HepG2 (cell line): ENCODE data around the gene CPT1B. TPM values are rescaled to one million over a fixed set of nuclear protein-coding genes. Genes with fewer than 3 reads are reported as not detected.

Experiments
- ASH2L ChIP-seq: fragments of 300-600, 200-600 bp; sonication (generic); IDR thresholded peaks from 2 replicates; pipeline ENCODE4 v1.7.0; 2017; ENCODE audit warnings: low read depth, mild to moderate bottlenecking, moderate library complexity, mixed read lengths, low read length; ENCODE audit not compliant: insufficient read length
- EZH2 ChIP-seq: conservative IDR thresholded peaks from 2 replicates; pipeline ENCODE4 v1.6.1; 2012; ENCODE audit warnings: mild to moderate bottlenecking, low read depth, low read length, moderate library complexity
- PLSCR1 ChIP-seq: sonication (generic); formaldehyde crosslinking; IDR thresholded peaks from 2 replicates; pipeline ENCODE4 v1.5.0; 2020; ENCODE audit warnings: missing genetic modification reagents, mild to moderate bottlenecking, borderline replicate concordance
- POLR2A ChIP-seq, 2 experiments: IDR thresholded peaks; 2 replicates each; pipeline ENCODE4 v1.6.1; 2011; ENCODE audit warnings: low read depth in 2 of 2, low read length in 2 of 2, mild to moderate bottlenecking in 1 of 2, moderate library complexity in 1 of 2; ENCODE audit not compliant: insufficient read depth in 1 of 2
- RFX1 ChIP-seq: fragments of 450-650 bp; IDR thresholded peaks from 2 replicates; pipeline ENCODE4 v1.6.1; 2017
- TARDBP ChIP-seq: sonication (generic); formaldehyde crosslinking; IDR thresholded peaks from 2 replicates; pipeline ENCODE4 v1.8.0; 2022; ENCODE audit warnings: mild to moderate bottlenecking, missing genetic modification reagents
- TSC22D2 ChIP-seq: sonication (generic); formaldehyde crosslinking; IDR thresholded peaks from 2 replicates; pipeline ENCODE4 v1.5.1; 2020; ENCODE audit warnings: missing genetic modification reagents, mild to moderate bottlenecking, borderline replicate concordance
- ZNF256 ChIP-seq: sonication (generic); formaldehyde crosslinking; conservative IDR thresholded peaks from 2 replicates; pipeline ENCODE4 v1.4.0; 2020; ENCODE audit warnings: missing genetic modification reagents
- ZNF326 ChIP-seq: sonication (generic); formaldehyde crosslinking; IDR thresholded peaks from 2 replicates; pipeline ENCODE4 v1.4.0; 2020; ENCODE audit warnings: missing genetic modification reagents, borderline replicate concordance
- ZNF329 ChIP-seq: sonication (generic); formaldehyde crosslinking; IDR thresholded peaks from 2 replicates; pipeline ENCODE4 v1.9.0; 2021; ENCODE audit warnings: low read depth, mild to moderate bottlenecking, missing genetic modification reagents
- ZNF562 ChIP-seq: sonication (generic); formaldehyde crosslinking; IDR thresholded peaks from 2 replicates; pipeline ENCODE4 v1.8.0; 2022; ENCODE audit warnings: missing genetic modification reagents, borderline replicate concordance
- ZNF609 ChIP-seq: sonication (generic); formaldehyde crosslinking; IDR thresholded peaks from 2 replicates; pipeline ENCODE4 v1.4.0; 2020; ENCODE audit warnings: mild to moderate bottlenecking, missing genetic modification reagents, borderline replicate concordance
- polyA plus RNA-seq, 8 experiments: library from polyadenylated mRNA; depleted of rRNA in 3 of 8; stranded (reverse) in 7 of 8; unstranded in 1 of 8; fragments of >200 nt; fragmentation: Illumina TruSeq in 4 of 8; extraction: Trizol in 4 of 8; gene quantifications; 2 replicates each; pipeline versions ENCODE4 v1.2.1 to v1.2.3, GENCODE V29; 2011 to 2016; ENCODE audit warnings: low read depth in 4 of 8, missing spikeins in 1 of 8, mixed read lengths in 1 of 8; ENCODE audit not compliant: insufficient read depth in 1 of 8
- total RNA-seq, 5 experiments: library from RNA; depleted of rRNA; stranded (reverse); fragments of >200 nt; fragmentation: Illumina TruSeq; extraction: Trizol; gene quantifications; 2 replicates each; pipeline ENCODE4 v1.2.3, GENCODE V29; 2016; ENCODE audit warnings: low read depth in 1 of 5
- TF ChIP-seq, protein P1 (sequence below): IDR thresholded peaks from 2 replicates; pipeline ENCODE4 v1.6.1; 2016
- TF ChIP-seq, protein P2 (sequence below): sonication (generic); formaldehyde crosslinking; conservative IDR thresholded peaks from 2 replicates; pipeline ENCODE4 v1.8.0; 2022; ENCODE audit warnings: low read depth, missing genetic modification reagents
- TF ChIP-seq, protein P3 (sequence below): sonication (generic); formaldehyde crosslinking; IDR thresholded peaks from 2 replicates; pipeline ENCODE4; 2020; ENCODE audit warnings: missing genetic modification reagents, mild to moderate bottlenecking, borderline replicate concordance

The CPT1B gene
- total and polyA plus RNA-seq, 2 of the 13 experiments (the other 11 are each of a cell fraction or from before 2014, with no cell fraction given) = 9.2 to 19.5 TPM

DNA sequence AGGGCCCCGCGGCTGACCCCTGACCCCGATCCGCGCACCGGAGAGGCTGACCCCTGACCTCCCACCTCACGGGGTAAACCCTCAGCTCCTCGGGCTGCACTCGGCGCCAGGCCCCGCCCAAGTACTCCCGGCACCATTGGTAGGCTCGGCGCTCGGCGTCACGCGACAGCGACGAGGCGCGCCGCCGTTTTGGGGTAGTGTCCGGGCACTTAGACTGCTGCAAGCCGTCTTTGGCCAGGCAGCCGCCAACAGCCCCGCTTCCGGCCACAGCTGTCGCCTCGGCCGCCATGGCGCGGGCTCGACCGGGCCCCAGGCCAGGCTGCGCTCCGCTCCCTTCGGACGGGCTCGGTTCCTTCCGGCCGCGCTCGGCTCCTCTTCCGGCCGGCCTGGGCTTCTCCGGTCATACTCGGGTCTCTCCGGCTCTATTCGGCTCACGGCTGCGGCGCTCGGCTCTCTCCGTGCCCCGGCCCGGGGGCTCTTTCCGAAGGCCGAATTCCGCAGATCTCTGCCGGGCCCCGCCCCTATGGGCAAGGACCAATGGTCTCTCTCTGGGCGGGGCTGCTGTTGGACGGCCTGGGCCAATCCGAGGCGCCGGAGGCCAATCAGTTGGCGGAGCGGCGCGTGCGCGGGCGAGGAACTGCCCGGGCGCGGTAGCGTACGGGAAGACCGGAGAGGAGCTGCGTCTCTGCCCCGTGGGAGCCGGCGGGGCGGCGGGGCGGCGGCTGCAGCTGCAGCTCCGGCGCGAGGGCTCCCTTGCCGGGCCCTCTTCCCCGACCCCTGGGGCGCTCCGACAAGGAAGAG, 4.5 kb upstream of the CPT1B start, which contains the start of gene CHKB (continued):
- TF ChIP-seq EZH2 = no peak
- TF ChIP-seq TARDBP (CRISPR knock-in tag) = peak; percentile 16; the same call in 1 of the 2 replicates
- TF ChIP-seq ASH2L = peak; percentile 69
- peak; percentile 73; the same call in 1 of the 2 replicates for TF ChIP-seq ZNF329 (CRISPR knock-in tag)
- no peak for TF ChIP-seq RFX1
- TF ChIP-seq POLR2A (IDR thresholded peaks at IDR 0.05; ENCODE audit: insufficient read depth in 1 of 2, low read depth in 2 of 2, low read length in 2 of 2) = peak; percentile 61 to 88
- no peak for TF ChIP-seq PLSCR1 (CRISPR knock-in tag)
- TF ChIP-seq, protein P1, sequence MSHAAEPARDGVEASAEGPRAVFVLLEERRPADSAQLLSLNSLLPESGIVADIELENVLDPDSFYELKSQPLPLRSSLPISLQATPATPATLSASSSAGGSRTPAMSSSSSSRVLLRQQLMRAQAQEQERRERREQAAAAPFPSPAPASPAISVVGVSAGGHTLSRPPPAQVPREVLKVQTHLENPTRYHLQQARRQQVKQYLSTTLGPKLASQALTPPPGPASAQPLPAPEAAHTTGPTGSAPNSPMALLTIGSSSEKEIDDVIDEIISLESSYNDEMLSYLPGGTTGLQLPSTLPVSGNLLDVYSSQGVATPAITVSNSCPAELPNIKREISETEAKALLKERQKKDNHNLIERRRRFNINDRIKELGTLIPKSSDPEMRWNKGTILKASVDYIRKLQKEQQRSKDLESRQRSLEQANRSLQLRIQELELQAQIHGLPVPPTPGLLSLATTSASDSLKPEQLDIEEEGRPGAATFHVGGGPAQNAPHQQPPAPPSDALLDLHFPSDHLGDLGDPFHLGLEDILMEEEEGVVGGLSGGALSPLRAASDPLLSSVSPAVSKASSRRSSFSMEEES = peak; percentile 42; the same call in 1 of the 2 replicates
- TF ChIP-seq, protein P2, sequence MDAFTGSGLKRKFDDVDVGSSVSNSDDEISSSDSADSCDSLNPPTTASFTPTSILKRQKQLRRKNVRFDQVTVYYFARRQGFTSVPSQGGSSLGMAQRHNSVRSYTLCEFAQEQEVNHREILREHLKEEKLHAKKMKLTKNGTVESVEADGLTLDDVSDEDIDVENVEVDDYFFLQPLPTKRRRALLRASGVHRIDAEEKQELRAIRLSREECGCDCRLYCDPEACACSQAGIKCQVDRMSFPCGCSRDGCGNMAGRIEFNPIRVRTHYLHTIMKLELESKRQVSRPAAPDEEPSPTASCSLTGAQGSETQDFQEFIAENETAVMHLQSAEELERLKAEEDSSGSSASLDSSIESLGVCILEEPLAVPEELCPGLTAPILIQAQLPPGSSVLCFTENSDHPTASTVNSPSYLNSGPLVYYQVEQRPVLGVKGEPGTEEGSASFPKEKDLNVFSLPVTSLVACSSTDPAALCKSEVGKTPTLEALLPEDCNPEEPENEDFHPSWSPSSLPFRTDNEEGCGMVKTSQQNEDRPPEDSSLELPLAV (CRISPR knock-in tag) = no peak
- TF ChIP-seq ZNF326 (CRISPR knock-in tag) = no peak
- peak; percentile 35; the same call in 1 of the 2 replicates for TF ChIP-seq TSC22D2 (CRISPR knock-in tag)
- TF ChIP-seq, protein P3, sequence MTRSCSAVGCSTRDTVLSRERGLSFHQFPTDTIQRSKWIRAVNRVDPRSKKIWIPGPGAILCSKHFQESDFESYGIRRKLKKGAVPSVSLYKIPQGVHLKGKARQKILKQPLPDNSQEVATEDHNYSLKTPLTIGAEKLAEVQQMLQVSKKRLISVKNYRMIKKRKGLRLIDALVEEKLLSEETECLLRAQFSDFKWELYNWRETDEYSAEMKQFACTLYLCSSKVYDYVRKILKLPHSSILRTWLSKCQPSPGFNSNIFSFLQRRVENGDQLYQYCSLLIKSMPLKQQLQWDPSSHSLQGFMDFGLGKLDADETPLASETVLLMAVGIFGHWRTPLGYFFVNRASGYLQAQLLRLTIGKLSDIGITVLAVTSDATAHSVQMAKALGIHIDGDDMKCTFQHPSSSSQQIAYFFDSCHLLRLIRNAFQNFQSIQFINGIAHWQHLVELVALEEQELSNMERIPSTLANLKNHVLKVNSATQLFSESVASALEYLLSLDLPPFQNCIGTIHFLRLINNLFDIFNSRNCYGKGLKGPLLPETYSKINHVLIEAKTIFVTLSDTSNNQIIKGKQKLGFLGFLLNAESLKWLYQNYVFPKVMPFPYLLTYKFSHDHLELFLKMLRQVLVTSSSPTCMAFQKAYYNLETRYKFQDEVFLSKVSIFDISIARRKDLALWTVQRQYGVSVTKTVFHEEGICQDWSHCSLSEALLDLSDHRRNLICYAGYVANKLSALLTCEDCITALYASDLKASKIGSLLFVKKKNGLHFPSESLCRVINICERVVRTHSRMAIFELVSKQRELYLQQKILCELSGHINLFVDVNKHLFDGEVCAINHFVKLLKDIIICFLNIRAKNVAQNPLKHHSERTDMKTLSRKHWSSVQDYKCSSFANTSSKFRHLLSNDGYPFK (CRISPR knock-in tag) = peak; percentile 86; the same call in 1 of the 2 replicates
- no peak; the same call in 1 of the 2 replicates for TF ChIP-seq ZNF256 (CRISPR knock-in tag)
- TF ChIP-seq ZNF609 (CRISPR knock-in tag) = no peak; the same call in 1 of the 2 replicates
- no peak for TF ChIP-seq ZNF562 (CRISPR knock-in tag)
